Suprapubic skin (tissue), 4 donors: Measurements from ENCODE around the gene SLC8A1. TPM values are rescaled to one million over a fixed set of nuclear protein-coding genes. Genes with fewer than 3 reads are reported as not detected.

ENCODE experiments used
- DNase-seq, 2 donors: peaks; one replicate each; pipeline ENCODE4 v3.0.0-alpha.2; 2019; ENCODE audit warnings: low spot score in 2 of 2
- H3K27ac ChIP-seq: fragments of 200-600 bp; sonication (generic); one replicate; pipeline ENCODE4 v1.5.1; 2019
- H3K27me3 ChIP-seq: fragments of 200-600 bp; sonication (generic); one replicate; pipeline ENCODE4 v1.5.1; 2019
- H3K36me3 ChIP-seq: fragments of 200-600 bp; sonication (generic); one replicate; pipeline ENCODE4 v1.5.1; 2019
- H3K4me1 ChIP-seq: fragments of 200-600 bp; sonication (generic); one replicate; pipeline ENCODE4 v1.5.1; 2019
- H3K4me3 ChIP-seq: fragments of 200-600 bp; sonication (generic); one replicate; pipeline ENCODE4 v1.5.1; 2019; ENCODE audit warnings: mild to moderate bottlenecking
- H3K9me3 ChIP-seq: fragments of 200-600 bp; sonication (generic); one replicate; pipeline ENCODE4 v1.5.1; 2019
- CTCF ChIP-seq, 2 donors: fragments of 200-600 bp in 1 of 2; fragments of 450-650 bp in 1 of 2; sonication (generic) in 1 of 2; IDR thresholded peaks; one replicate each; pipeline ENCODE4 v1.5.1; 2016 to 2019; ENCODE audit warnings: antibody characterized with exemption in 2 of 2, mild to moderate bottlenecking in 1 of 2, moderate library complexity in 1 of 2
- EP300 ChIP-seq: sonication (generic); formaldehyde crosslinking; IDR thresholded peaks from one replicate; pipeline ENCODE4 v1.6.1; 2017; ENCODE audit warnings: antibody characterized with exemption
- POLR2A ChIP-seq, 2 donors: fragments of 450-650 bp; IDR thresholded peaks; one replicate each; pipeline ENCODE4 v1.6.1; 2017; ENCODE audit warnings: antibody characterized with exemption in 2 of 2, mild to moderate bottlenecking in 2 of 2, moderate library complexity in 2 of 2
- POLR2AphosphoS5 ChIP-seq, 3 donors: sonication (generic); formaldehyde crosslinking; IDR thresholded peaks; one replicate each; pipeline ENCODE4 v1.6.1; 2017; ENCODE audit warnings: antibody characterized with exemption in 3 of 3
- WGBS: methylation state at CpG from one replicate; pipeline ENCODE4 v1.1.5; 2018; 5-methylcytosine and 5-hydroxymethylcytosine counted together
- total RNA-seq, 4 donors: library from RNA; depleted of rRNA; stranded (reverse); fragments of >200 nt; gene quantifications; one replicate each; pipeline ENCODE4 v1.1.0, GENCODE V29; 2016

The SLC8A1 gene
- total RNA-seq, 4 donors from 2014 or later: 2.4 to 14.4 (median 9.9) TPM

DNA sequence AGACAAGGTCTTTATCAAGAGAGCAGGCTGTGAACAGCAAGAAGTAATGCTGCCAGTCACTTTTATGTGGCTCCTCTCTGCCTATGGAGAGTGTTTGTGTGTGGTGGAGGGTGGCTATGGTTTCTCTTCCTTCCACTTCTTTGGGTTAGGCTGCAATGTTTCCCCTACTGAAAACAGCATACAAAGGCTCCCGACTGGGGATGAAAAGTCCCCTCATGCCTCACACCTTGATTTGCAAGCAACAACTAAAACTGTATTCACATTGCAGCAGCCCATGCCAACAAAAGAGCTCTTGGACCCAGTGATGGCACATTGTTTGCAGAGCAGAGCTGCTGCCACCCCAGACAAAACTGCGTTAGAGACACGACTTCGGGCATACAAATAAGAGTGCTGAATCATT is 301.6 kb downstream of the SLC8A1 start:
- TF ChIP-seq POLR2A (IDR thresholded peaks at IDR 0.05) (no peak), CTCF (IDR thresholded peaks at IDR 0.05) (no peak), POLR2AphosphoS5 (IDR thresholded peaks at IDR 0.05) (no peak), EP300 (no peak)
- DNase-seq: no peak
- 91% methylated on average over 4 of the region's 4 CpGs for WGBS

GRCh38 chr2:40148334-40148733 is 303.6 kb downstream of the SLC8A1 start:
- TF ChIP-seq CTCF (IDR thresholded peaks at IDR 0.05): no peak
- TF ChIP-seq POLR2AphosphoS5 (IDR thresholded peaks at IDR 0.05): no peak
- TF ChIP-seq POLR2A (IDR thresholded peaks at IDR 0.05): no peak
- TF ChIP-seq EP300: no peak
- WGBS: 81% methylated on average over 6 of the region's 6 CpGs

More for the DNA sequence above, 301.6 kb downstream of the SLC8A1 start:
- Histone ChIP-seq H3K27me3 (no peaks in the 10 kb centered on the region), H3K27ac (no peak overlapping the region), H3K4me3 (no peak overlapping the region), H3K9me3 (no peaks in the 10 kb centered on the region), H3K36me3 (no peaks in the 10 kb centered on the region), H3K4me1 (no peaks in the 10 kb centered on the region)

GRCh38 chr2:40147360-40147759 is 304.5 kb downstream of the SLC8A1 start:
- whole genome bisulfite sequencing: 63% methylated on average over 2 of the region's 2 CpGs
- Histone ChIP-seq H3K4me1 (no peaks in the 10 kb centered on the region), H3K36me3 (no peaks in the 10 kb centered on the region), H3K27me3 (no peaks in the 10 kb centered on the region), H3K9me3 (no peaks in the 10 kb centered on the region), H3K4me3 (no peak overlapping the region), H3K27ac (no peak overlapping the region)
- DNase-seq: no peak
- TF ChIP-seq POLR2AphosphoS5 (IDR thresholded peaks at IDR 0.05) (no peak), EP300 (no peak), POLR2A (IDR thresholded peaks at IDR 0.05) (no peak), CTCF (IDR thresholded peaks at IDR 0.05) (no peak)

More at GRCh38 chr2:40148334-40148733, 303.6 kb downstream of the SLC8A1 start:
- H3K9me3 ChIP-seq: no peaks in the 10 kb centered on the region
- no peak overlapping the region for H3K4me3 ChIP-seq
- H3K27me3 ChIP-seq: no peaks in the 10 kb centered on the region
- no peak overlapping the region for H3K27ac ChIP-seq
- no peak for DNase-seq
- no peaks in the 10 kb centered on the region for H3K36me3 ChIP-seq
- H3K4me1 ChIP-seq: no peaks in the 10 kb centered on the region

GRCh38 chr2:40144022-40144421 is 307.9 kb downstream of the SLC8A1 start:
- H3K27ac ChIP-seq: no peak overlapping the region
- no peak for DNase-seq
- H3K4me3 ChIP-seq: no peak overlapping the region
- H3K36me3 ChIP-seq: no peaks in the 10 kb centered on the region
- H3K4me1 ChIP-seq: no peaks in the 10 kb centered on the region
- H3K9me3 ChIP-seq: no peaks in the 10 kb centered on the region
- TF ChIP-seq EP300: no peak
- TF ChIP-seq POLR2A (IDR thresholded peaks at IDR 0.05): no peak
- TF ChIP-seq POLR2AphosphoS5 (IDR thresholded peaks at IDR 0.05): no peak
- no peak for TF ChIP-seq CTCF (IDR thresholded peaks at IDR 0.05)
- no peaks in the 10 kb centered on the region for H3K27me3 ChIP-seq

DNA sequence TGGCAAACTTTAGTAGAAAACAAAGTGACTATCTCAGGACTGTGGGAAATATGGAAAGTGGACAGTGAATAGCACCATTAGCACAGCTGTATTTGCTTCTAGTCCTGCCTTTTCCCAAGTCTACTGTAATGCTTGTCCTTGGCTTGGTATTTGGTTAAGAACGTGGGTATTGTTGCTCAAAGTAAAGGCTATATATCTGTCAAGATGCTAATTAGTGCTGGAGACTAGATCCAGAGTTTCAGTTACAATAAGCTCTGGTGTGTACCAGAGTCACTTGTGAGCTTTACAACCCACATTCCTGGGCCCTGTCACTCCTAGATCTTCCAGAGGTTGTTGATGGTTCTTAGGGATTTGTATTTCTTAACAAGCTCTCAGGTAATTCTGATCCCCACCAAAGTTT is 313.6 kb downstream of the SLC8A1 start:
- H3K27me3 ChIP-seq: no peaks in the 10 kb centered on the region
- TF ChIP-seq CTCF (IDR thresholded peaks at IDR 0.05): no peak
- no peak for TF ChIP-seq EP300
- TF ChIP-seq POLR2A (IDR thresholded peaks at IDR 0.05): no peak
- no peak for TF ChIP-seq POLR2AphosphoS5 (IDR thresholded peaks at IDR 0.05)
- no peak for DNase-seq
- no peaks in the 10 kb centered on the region for H3K4me1 ChIP-seq
- no peak overlapping the region for H3K4me3 ChIP-seq
- H3K27ac ChIP-seq: no peak overlapping the region
- WGBS: 52% methylated on average over 1 of the region's 1 CpG
- H3K9me3 ChIP-seq: no peaks in the 10 kb centered on the region
- no peaks in the 10 kb centered on the region for H3K36me3 ChIP-seq
